HEK293 (cell line): ENCODE measurements around the gene LNPEP.

ENCODE experiments used
- ATF2 ChIP-seq: fragments of 450-650 bp; formaldehyde crosslinking; IDR thresholded peaks from 2 replicates; pipeline ENCODE4 v1.5.1; 2016; ENCODE audit warnings: missing biosample characterization, missing genetic modification characterization, low read depth
- CTCF ChIP-seq: fragments of 450-650 bp; formaldehyde crosslinking; IDR thresholded peaks from 2 replicates; pipeline ENCODE4 v1.5.1; 2016; ENCODE audit warnings: missing biosample characterization, missing genetic modification characterization
- MYNN ChIP-seq: fragments of 450-650 bp; formaldehyde crosslinking; IDR thresholded peaks from 2 replicates; pipeline ENCODE4 v1.5.1; 2016; ENCODE audit warnings: missing biosample characterization, missing genetic modification characterization, borderline replicate concordance
- PRDM4 ChIP-seq: fragments of 450-650 bp; formaldehyde crosslinking; IDR thresholded peaks from 2 replicates; pipeline ENCODE4 v1.5.1; 2017; ENCODE audit warnings: missing biosample characterization, missing genetic modification characterization
- TSHZ1 ChIP-seq: fragments of 450-650 bp; formaldehyde crosslinking; IDR thresholded peaks from 2 replicates; pipeline ENCODE4 v1.5.1; 2016; ENCODE audit warnings: missing biosample characterization, missing genetic modification characterization, borderline replicate concordance
- YY1 ChIP-seq: fragments of 450-650 bp; formaldehyde crosslinking; IDR thresholded peaks from 2 replicates; pipeline ENCODE4 v1.5.1; 2018; ENCODE audit warnings: missing biosample characterization, missing genetic modification characterization
- ZEB2 ChIP-seq: fragments of 450-650 bp; formaldehyde crosslinking; IDR thresholded peaks from 2 replicates; pipeline ENCODE4 v1.5.1; 2016; ENCODE audit warnings: missing biosample characterization, missing genetic modification characterization
- ZNF140 ChIP-seq: fragments of 450-650 bp; formaldehyde crosslinking; IDR thresholded peaks from 2 replicates; pipeline ENCODE4 v1.5.1; 2016; ENCODE audit warnings: missing biosample characterization, missing genetic modification characterization
- ZNF155 ChIP-seq: fragments of 450-650 bp; formaldehyde crosslinking; IDR thresholded peaks from 2 replicates; pipeline ENCODE4 v1.5.1; 2016; ENCODE audit warnings: missing biosample characterization, missing genetic modification characterization
- ZNF248 ChIP-seq: fragments of 450-650 bp; formaldehyde crosslinking; IDR thresholded peaks from 2 replicates; pipeline ENCODE4 v1.5.1; 2017; ENCODE audit warnings: missing biosample characterization, missing genetic modification characterization
- ZNF449 ChIP-seq: fragments of 450-650 bp; formaldehyde crosslinking; IDR thresholded peaks from 2 replicates; pipeline ENCODE4 v1.5.1; 2017; ENCODE audit warnings: missing biosample characterization, mild to moderate bottlenecking, missing genetic modification characterization, moderate library complexity
- ZNF513 ChIP-seq: fragments of 450-650 bp; IDR thresholded peaks from 2 replicates; pipeline ENCODE4 v1.5.1; 2018; ENCODE audit warnings: missing biosample characterization, missing genetic modification characterization
- ZNF580 ChIP-seq: fragments of 450-650 bp; formaldehyde crosslinking; IDR thresholded peaks from 2 replicates; pipeline ENCODE4 v1.5.1; 2016; ENCODE audit warnings: missing biosample characterization, missing genetic modification characterization
- ZNF830 ChIP-seq: fragments of 450-650 bp; IDR thresholded peaks from 2 replicates; pipeline ENCODE4 v1.5.0; 2018; ENCODE audit warnings: missing biosample characterization, missing genetic modification characterization, low read depth, mild to moderate bottlenecking, moderate library complexity

GRCh38 chr5:96931605-96932004 lies 4.3 kb upstream of the LNPEP start:
- TF ChIP-seq ZNF140, result no peak
- TF ChIP-seq ATF2, result no peak
- no peak for TF ChIP-seq CTCF (tag by site-specific recombination)
- TF ChIP-seq ZNF830 (tag by site-specific recombination), result no peak
- TF ChIP-seq ZNF155 (tag by site-specific recombination), result no peak
- TF ChIP-seq YY1 (tag by site-specific recombination), result no peak
- TF ChIP-seq ZNF580 (tag by site-specific recombination), result no peak
- TF ChIP-seq PRDM4 (tag by site-specific recombination), result no peak
- no peak for TF ChIP-seq TSHZ1
- no peak for TF ChIP-seq ZNF513 (tag by site-specific recombination)
- no peak for TF ChIP-seq ZNF248 (tag by site-specific recombination)
- TF ChIP-seq MYNN (tag by site-specific recombination), result no peak
- TF ChIP-seq ZNF449 (tag by site-specific recombination), result no peak
- no peak for TF ChIP-seq ZEB2 (tag by site-specific recombination)
